GM21529 (cell line): ENCODE results near the gene CDH3.
"Not testable (repeated sequence)": the region's sequence is repeated elsewhere in the genome, so short reads cannot be mapped to it uniquely, and the experiment has no call there.

Experiments used
- ATAC-seq: cut with Tn5 transposase; IDR thresholded peaks from one replicate; pipeline ENCODE4 v1.9.1; 2021; ENCODE audit not compliant: unreplicated experiment

The CDH3 gene

GRCh38 chr16:68700831-68701230 lies 55.7 kb downstream of the CDH3 start:
- ATAC-seq: no peak

GRCh38 chr16:68704232-68704867 lies 59.2 kb downstream of the CDH3 start:
- ATAC-seq: no peak

GRCh38 chr16:68707340-68708152 lies 62.4 kb downstream of the CDH3 start:
- no peak for ATAC-seq

GRCh38 chr16:68710211-68710610 lies 65.1 kb downstream of the CDH3 start:
- no peak for ATAC-seq

- no peak for ATAC-seq
Observed at GRCh38 chr16:68711421-68712139, 66.5 kb downstream of the CDH3 start.

- ATAC-seq: no peak
Observed at GRCh38 chr16:68713361-68713760, 68.3 kb downstream of the CDH3 start.

- no peak for ATAC-seq
Observed at GRCh38 chr16:68715471-68715870, 70.4 kb downstream of the CDH3 start.

- ATAC-seq: not testable (repeated sequence)
Observed at GRCh38 chr16:68716516-68716915, 71.4 kb downstream of the CDH3 start.

GRCh38 chr16:68717684-68718083 lies 72.6 kb downstream of the CDH3 start:
- ATAC-seq: no peak

- ATAC-seq: no peak
Observed at GRCh38 chr16:68718590-68718989, 73.5 kb downstream of the CDH3 start.

- ATAC-seq: peak; percentile 81
Observed at GRCh38 chr16:68719993-68720489, 74.9 kb downstream of the CDH3 start.

- ATAC-seq: no peak
Observed at GRCh38 chr16:68722119-68723024, 77.3 kb downstream of the CDH3 start.

- ATAC-seq: no peak
Observed at GRCh38 chr16:68724797-68725196, 79.7 kb downstream of the CDH3 start.

- no peak for ATAC-seq
Observed at GRCh38 chr16:68728523-68728922, 83.4 kb downstream of the CDH3 start.

- no peak for ATAC-seq
Observed at GRCh38 chr16:68731637-68732036, 86.5 kb downstream of the CDH3 start.

GRCh38 chr16:68732042-68732680 lies 87.1 kb downstream of the CDH3 start:
- ATAC-seq: no peak

GRCh38 chr16:68732741-68733399 lies 87.8 kb downstream of the CDH3 start:
- no peak for ATAC-seq

GRCh38 chr16:68733570-68733969 lies 88.5 kb downstream of the CDH3 start:
- no peak for ATAC-seq

GRCh38 chr16:68734782-68735181 lies 89.7 kb downstream of the CDH3 start:
- ATAC-seq: no peak

- ATAC-seq: no peak
Observed at GRCh38 chr16:68736561-68736960, 91.5 kb downstream of the CDH3 start.
